T-helper 9 cell (primary cell): ENCODE measurements around the gene RNF207.
"Not testable (repeated sequence)": the region's sequence is repeated elsewhere in the genome, so short reads cannot be mapped to it uniquely, and the experiment has no call there.

Source experiments
- DNase-seq: peaks from one replicate; pipeline ENCODE4 v3.0.0-alpha.2; 2020

The RNF207 gene

GRCh38 chr1:6200188-6200809 is 5.6 kb upstream of the RNF207 start:
- no peak for DNase-seq

- DNase-seq: no peak
These were observed 3.7 kb upstream of the RNF207 start for GRCh38 chr1:6202256-6202655.

GRCh38 chr1:6206520-6206855 is 569 bp downstream of the RNF207 start:
- DNase-seq: no peak

DNA sequence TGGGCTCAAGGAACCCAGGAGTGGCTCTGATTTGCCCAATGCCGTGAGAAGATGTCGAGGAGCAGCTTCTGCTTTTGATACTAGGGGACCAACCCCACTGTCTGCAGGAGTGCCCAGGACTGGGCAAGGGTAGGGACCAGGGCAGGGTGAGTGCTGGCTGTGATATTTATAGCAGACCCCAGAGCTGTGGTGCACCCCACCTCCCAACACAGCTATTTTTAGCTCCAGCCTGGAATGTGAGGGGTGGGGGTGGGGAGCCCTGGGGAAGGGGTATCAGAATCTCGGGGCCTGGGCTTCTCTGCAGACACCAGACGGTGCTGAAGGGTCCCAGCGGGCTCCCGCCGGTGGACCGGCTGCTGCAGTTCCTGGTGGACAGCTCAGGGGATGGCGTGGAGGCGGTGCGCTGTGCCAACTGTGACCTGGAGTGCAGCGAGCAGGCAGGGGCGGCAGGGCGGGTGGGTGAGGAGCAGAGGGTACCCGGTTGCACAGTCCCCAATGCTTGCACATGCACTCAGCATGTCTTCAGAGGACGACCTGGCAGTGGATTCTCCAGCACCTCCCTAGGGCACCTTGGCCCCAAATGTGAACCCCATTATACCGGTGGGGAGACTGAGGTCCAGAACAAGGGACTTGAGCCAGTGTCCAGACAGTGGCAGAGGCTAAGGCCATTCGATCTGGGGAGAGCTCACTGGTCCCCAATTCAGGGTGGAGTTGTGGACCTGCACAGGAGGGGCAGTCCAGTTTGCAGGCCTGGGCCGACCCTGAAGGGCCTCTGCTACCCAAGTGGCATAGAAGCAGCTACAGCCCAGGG is 1.4 kb downstream of the RNF207 start:
- DNase-seq: no peak

DNA sequence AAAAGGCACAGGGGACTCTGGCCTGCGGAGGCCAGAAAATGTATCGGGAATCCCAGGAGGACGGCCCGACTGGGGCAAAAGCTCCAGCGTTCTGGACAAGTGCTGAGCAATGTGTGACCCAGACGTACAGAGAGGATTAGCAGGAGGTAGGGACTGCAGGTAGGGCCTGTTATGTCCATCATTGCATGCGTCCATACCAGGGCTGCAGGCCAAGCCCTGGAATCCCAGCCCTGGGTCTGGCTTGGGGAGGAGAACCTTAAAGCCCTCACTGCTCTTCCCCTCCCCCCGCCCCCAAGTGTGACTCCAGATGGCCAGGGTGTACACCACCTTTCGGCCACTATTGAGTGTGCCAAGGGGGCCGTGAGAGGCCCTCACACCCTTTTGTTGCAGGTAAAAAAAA is 2.0 kb downstream of the RNF207 start:
- DNase-seq: no peak

- no peak for DNase-seq
These were observed 3.1 kb downstream of the RNF207 start for GRCh38 chr1:6208723-6209660.

DNA sequence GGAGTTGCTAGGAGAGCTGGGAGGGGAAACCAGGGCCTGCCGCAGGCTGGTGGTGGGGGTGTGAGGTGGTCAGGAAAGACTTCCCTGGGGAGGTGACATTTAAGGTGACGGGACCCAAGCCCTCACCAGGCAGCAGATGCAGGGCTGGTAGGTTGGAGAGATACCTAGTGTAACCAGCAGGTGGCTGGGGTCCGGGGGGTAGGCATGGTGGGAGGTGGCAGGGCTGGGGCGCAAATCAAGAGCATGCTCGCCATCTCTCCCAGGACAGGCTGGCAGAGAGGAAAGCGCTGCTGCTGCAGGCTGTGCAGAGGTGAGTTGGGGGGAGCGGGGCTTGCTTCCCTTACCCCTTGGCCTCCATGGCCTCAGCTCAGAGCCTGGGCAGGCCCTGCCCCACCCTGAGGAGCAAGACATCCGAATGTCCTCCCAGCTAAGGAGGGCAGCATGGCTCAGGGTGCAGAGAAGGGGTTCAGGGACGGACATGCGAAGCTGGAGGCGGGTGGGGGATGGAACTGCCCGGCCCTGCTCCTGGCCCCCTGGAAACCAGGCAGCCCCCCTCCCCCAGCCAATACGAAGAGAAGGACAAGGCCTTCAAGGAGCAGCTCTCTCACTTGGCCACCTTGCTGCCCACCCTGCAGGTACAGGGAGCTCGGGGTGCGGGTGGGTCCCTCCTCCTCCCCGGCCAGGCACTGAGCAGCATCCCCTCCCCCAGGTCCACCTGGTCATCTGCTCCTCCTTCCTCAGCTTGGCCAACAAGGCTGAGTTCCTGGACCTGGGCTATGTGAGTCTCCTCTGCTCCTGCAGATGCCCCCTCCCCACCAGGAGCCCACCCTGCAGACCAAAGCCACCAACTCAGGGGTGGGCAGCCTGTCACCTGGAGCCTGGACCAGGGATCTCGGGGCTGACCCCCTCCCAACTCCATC is 4.0 kb downstream of the RNF207 start:
- no peak for DNase-seq

DNA sequence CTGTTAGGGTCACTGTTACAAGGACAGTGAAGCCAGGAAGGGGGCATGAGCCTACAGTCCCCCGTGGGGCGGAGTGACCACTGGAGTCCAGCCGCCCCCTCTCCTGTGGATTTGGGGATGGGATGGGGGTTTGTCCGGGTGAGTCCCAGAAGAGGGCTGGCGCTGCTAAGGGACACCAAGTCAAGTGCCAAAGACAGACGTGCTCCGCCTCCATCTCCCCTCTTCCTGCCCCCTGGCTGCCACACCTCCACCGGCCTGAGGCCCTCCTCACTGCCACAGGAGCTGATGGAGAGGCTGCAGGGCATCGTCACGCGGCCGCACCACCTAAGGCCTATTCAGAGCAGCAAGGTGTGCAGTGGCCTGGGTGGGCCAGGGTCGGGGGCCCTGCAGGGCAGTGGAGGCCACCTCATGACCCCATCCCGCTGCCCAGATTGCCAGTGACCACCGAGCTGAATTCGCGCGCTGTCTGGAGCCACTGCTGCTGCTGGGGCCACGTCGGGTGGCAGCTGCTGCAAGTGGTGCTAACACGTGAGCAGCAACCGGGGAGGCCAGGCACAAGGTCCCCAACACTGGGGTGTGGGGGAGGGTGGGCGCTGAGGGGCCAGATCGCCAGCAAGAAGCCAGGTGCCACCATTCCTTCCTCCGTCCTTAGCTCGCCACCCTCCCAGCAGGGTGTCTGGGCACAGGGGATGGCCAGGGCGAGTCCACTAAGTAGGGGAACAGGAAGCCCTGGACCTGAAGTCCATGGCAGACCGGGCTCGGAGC is 4.9 kb downstream of the RNF207 start:
- no peak for DNase-seq

DNA sequence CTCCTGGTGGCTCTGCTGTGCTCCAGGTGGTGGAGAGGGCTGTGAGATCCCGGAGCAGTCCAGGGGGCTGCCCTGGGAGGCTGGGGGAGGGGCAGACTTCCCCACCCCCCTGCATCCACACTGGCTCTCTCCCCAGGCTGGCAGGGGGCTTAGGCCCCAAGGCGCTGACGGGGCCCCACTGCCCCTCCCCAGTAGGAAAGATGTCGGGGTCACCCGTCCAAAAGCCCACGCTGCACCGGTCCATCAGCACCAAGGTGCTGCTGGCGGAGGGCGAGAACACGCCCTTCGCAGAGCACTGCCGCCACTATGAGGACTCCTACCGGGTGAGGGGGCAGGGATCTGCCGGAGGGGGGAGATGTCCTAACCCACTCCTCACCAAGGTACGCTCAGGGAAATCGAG is 5.8 kb downstream of the RNF207 start:
- no peak for DNase-seq

- no peak for DNase-seq
These were observed 6.5 kb downstream of the RNF207 start for GRCh38 chr1:6212193-6212959.

DNA sequence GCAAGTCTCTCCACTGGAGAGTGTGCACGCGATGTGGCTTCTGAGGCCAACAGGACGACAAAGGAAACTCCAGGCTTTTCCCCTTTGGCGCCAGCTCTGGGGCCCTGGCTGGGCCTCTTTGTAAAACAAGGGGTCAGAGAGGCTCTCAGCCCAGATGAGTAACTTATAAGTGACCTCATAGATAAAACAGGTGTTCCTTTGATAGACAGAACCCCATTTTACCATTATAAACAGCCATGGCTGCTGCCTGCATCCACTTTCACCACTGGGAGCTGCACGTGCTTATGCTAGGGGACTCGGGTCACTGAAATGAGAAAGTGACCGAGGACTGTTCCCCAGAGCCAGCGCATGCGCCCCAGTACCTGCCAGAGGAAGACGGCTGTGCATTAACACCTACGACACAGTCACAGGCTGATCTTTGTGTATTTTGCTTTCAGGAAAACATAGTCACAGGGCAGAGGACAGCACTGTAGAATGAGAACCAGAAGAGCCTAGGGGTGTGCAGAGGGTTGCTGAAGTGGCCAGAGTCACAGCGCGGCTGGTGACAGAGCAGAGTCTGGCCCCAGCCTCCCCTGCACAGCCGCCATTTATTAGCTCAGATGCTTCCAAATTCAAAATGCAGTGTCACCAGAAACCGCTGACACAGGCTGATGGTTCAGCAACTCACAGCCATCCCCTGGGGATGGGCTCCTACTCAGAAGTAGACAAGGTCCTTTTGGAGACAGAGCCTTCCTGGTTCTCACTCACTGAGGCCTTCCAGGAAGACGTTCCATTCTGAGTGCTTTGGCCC is 12.7 kb downstream of the RNF207 start:
- DNase-seq: no peak

DNA sequence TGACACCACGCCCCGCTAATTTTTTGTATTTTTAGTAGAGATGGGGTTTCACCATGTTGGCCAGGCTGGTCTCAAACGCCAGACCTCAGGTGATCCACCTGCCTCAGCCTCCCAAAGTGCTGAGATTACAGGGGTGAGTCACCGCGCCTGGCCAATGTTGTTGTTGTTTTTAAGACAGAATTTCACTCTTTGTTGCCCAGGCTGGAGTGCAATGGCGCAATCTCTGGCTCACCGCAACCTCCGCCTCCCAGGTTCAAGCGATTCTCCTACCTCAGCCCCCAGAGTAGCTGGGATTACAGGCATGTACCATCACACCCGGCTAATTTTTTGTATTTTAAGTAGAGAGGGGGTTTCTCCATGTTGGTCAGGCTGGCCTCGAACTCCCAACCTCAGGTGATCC is 13.7 kb downstream of the RNF207 start:
- not testable (repeated sequence) for DNase-seq

DNA sequence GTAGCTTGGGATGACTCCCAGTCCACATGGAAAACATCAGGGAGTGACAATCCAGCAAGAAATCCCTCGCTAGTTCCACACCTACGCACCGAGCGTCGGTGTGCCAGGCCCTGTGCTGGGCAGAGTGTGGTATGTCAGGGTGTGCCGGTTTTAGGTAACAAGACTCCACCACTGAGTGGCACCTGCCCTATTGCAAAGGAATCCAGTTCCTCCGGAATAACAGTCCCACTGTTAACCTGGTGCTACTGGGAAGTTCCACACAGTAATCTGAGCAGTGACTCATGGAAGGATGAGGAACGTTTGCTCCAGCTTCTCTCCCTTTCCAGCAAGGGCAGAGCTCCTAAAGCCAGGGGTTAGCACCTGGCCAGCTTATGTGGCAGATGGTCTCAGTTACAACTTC is 14.3 kb downstream of the RNF207 start:
- DNase-seq: no peak

- DNase-seq: no peak
These were observed 15.4 kb downstream of the RNF207 start for GRCh38 chr1:6221210-6221784.

GRCh38 chr1:6222636-6223035 is 16.7 kb downstream of the RNF207 start:
- DNase-seq: no peak

- no peak for DNase-seq
These were observed 17.7 kb downstream of the RNF207 start for GRCh38 chr1:6223617-6224016.

DNA sequence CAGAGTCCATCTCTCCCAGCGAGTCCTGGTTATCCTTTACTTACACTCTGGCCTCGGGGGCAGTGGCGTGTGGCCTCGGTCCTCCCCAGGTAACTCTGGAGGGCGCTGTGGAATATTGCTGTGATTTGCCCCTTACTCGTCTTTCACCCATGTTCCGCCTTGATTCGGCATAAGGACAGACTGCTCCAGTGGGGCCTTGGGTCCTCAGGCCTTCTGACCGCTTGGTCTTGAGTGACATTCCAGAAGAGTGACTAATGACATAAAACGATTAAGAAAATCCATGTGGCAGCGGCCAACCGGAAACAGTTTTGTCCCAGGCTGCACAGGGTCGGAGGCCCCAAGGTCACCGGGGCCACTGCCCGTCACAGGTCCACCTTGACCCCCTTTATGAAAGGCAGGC is 18.8 kb downstream of the RNF207 start:
- no peak for DNase-seq

DNA sequence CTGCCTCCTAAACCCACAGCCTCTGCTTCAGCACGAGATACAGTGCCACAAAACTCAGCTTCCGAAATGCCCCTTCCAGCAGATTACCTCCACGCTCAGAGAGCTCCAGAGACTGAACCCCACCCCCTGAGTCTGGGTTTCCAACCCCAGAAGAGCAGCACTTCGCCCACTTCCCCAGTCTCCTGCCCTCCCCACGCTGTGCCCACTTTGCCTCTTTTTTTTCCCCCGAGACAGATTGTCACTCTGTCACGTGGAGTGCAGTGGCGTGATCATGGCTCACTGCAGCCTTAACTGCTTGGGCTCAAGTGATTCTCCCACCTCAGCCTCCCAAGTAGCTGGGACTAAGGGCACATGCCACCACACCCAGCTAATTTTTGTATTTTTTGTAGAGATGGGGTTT is 19.7 kb downstream of the RNF207 start:
- DNase-seq: no peak

DNA sequence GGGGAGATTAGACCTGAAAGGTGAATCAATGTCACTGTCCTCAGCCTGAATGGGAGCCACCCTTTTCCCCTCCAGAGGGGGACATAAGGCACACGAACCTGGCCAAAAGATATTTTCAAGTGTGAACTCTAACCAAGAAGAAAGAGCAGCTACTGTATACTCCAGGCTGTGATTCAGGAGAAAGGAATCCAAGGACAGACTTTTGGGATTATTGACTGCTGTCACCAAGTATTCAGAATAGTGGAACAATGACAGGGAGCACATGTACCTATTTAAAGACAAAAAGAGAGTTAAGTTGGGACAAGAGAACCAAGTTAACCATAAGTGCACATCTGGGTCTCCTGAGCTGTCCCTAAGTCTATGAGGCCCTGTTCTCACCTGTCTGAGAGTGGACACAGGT is 27.5 kb downstream of the RNF207 start:
- no peak for DNase-seq
